DOHH2 (cell line): ENCODE measurements around the gene CTBP1.

Experiments
- H3F3A ChIP-seq: fragments of 200-600 bp; sonication (generic), shearing (Covaris generic); 2 replicates; pipeline ENCODE4 v1.6.0; 2016; ENCODE audit warnings: antibody characterized with exemption, mild to moderate bottlenecking; ENCODE audit not compliant: control insufficient read depth, insufficient read depth
- H3K27ac ChIP-seq: fragments of 200-600 bp; sonication (generic); 2 replicates; pipeline ENCODE4 v1.5.1; 2014; ENCODE audit warnings: low read depth, mild to moderate bottlenecking, low read length, moderate library complexity
- H3K27me3 ChIP-seq: fragments of 200-600 bp; sonication (generic); 2 replicates; pipeline ENCODE4 v1.6.1; 2014; ENCODE audit warnings: mild to moderate bottlenecking, low read length, mixed read lengths; ENCODE audit not compliant: control insufficient read depth
- H3K36me3 ChIP-seq: fragments of 200-600 bp; sonication (generic); 2 replicates; pipeline ENCODE4 v1.6.1; 2014; ENCODE audit warnings: mild to moderate bottlenecking, low read length, moderate library complexity, mixed read lengths; ENCODE audit not compliant: control insufficient read depth
- H3K4me1 ChIP-seq: fragments of 200-600 bp; sonication (generic); 2 replicates; pipeline ENCODE4 v1.6.1; 2014; ENCODE audit warnings: mild to moderate bottlenecking, low read length, mixed read lengths; ENCODE audit not compliant: control insufficient read depth
- H3K4me2 ChIP-seq: fragments of 200-600 bp; sonication (generic); 2 replicates; pipeline ENCODE4 v1.6.0; 2014; ENCODE audit warnings: mild to moderate bottlenecking, low read length, moderate library complexity
- H3K4me3 ChIP-seq: fragments of 200-600 bp; sonication (generic); 2 replicates; pipeline ENCODE4 v1.5.1; 2014; ENCODE audit warnings: mild to moderate bottlenecking, low read length, mixed read lengths
- H3K79me2 ChIP-seq: fragments of 200-600 bp; sonication (generic); 2 replicates; pipeline ENCODE4 v1.6.1; 2014; ENCODE audit warnings: mild to moderate bottlenecking, low read length, mixed read lengths; ENCODE audit not compliant: control insufficient read depth
- H3K9me2 ChIP-seq: fragments of 200-600 bp; sonication (generic); replicated peaks from 2 replicates; pipeline ENCODE4 v1.6.1; 2014; ENCODE audit warnings: mild to moderate bottlenecking, low read length, mixed read lengths; ENCODE audit not compliant: control insufficient read depth
- H3K9me3 ChIP-seq: fragments of 200-600 bp; sonication (generic); 2 replicates; pipeline ENCODE4 v1.6.1; 2014; ENCODE audit warnings: antibody characterized with exemption, low read length, mixed read lengths; ENCODE audit not compliant: control insufficient read depth, insufficient read depth
- H4K20me1 ChIP-seq: fragments of 200-600 bp; sonication (generic); 2 replicates; pipeline ENCODE4 v1.6.0; 2014; ENCODE audit warnings: low read depth, mild to moderate bottlenecking, antibody characterized with exemption, low read length, moderate library complexity; ENCODE audit not compliant: control insufficient read depth, insufficient read depth
- EZH2phosphoT487 ChIP-seq: fragments of 200-600 bp; sonication (generic); IDR thresholded peaks from 2 replicates; pipeline ENCODE4 v1.6.1; 2017; ENCODE audit warnings: borderline replicate concordance, mild to moderate bottlenecking, antibody characterized with exemption, low read length, moderate library complexity, mixed read lengths
- TF ChIP-seq, protein P1 (sequence below): fragments of 200-600 bp; sonication (generic); IDR thresholded peaks from one replicate; pipeline ENCODE4 v1.5.1; 2014; ENCODE audit warnings: antibody characterized with exemption, mild to moderate bottlenecking, low read depth, low read length; ENCODE audit not compliant: poor library complexity, severe bottlenecking

The CTBP1 gene

DNA sequence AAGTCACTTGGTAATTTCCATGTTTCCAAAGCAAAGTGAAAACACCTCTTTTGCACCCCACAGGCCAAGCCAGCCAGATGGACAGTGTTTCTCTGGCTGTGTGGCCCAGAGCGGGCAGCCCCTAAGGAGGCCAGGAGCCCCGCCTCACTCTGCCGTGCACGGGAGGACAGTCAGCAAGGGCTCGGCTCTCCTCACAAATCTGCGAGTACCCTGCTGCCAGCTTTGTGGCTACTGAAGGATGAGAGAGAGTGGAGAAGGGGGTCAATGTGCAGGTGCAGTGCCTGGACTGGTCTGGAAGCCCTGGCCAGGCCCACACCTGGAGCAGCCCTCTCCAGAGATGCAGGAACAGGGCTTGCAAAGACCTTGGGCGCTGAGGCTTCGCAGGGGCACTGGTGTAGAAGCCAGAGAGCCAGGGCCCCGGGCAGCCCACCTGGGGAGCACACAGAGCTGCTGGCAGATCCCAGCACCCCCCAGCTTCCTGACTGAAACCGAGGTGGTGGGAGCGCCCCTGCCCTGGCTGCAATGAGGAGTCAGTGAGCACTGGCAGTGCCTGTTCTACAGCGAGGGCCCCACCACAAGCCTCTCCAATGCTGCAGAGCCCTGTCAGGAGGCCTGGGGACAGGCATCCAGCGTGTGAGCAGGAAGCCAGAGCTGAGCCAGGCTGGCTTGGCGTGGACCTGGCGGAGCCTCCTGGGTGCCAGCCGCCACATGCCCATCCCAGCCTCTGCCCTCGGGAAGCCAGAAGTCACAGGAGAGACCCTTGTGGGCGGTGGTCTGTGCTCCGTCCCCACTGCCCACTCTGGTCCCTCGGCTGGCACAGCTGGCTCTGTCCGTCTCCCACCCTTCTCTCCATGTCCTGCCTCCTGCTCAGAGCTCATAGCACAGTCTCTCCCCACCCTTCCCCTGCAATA, 80.5 kb downstream of the CTBP1 start:
- H3K79me2 ChIP-seq = no peaks in the 10 kb centered on the region
- H4K20me1 ChIP-seq = no peaks in the 10 kb centered on the region
- H3K9me3 ChIP-seq = peaks cover 7% of the 10 kb centered on the region; the same call in 1 of the 2 replicates
- peaks cover 29% of the 10 kb centered on the region for H3K4me1 ChIP-seq
- TF ChIP-seq, protein P1, sequence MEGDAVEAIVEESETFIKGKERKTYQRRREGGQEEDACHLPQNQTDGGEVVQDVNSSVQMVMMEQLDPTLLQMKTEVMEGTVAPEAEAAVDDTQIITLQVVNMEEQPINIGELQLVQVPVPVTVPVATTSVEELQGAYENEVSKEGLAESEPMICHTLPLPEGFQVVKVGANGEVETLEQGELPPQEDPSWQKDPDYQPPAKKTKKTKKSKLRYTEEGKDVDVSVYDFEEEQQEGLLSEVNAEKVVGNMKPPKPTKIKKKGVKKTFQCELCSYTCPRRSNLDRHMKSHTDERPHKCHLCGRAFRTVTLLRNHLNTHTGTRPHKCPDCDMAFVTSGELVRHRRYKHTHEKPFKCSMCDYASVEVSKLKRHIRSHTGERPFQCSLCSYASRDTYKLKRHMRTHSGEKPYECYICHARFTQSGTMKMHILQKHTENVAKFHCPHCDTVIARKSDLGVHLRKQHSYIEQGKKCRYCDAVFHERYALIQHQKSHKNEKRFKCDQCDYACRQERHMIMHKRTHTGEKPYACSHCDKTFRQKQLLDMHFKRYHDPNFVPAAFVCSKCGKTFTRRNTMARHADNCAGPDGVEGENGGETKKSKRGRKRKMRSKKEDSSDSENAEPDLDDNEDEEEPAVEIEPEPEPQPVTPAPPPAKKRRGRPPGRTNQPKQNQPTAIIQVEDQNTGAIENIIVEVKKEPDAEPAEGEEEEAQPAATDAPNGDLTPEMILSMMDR = no peak
- TF ChIP-seq EZH2phosphoT487 = no peak
- no peak overlapping the region for H3K27ac ChIP-seq
- H3K4me3 ChIP-seq = peak overlapping the region; percentile 88
- peaks cover 3% of the 10 kb centered on the region for H3F3A ChIP-seq
- peak overlapping the region; percentile 98 for H3K4me2 ChIP-seq
- H3K9me2 ChIP-seq = no peaks in the 10 kb centered on the region
- no peaks in the 10 kb centered on the region for H3K27me3 ChIP-seq
- no peaks in the 10 kb centered on the region for H3K36me3 ChIP-seq

GRCh38 chr4:1167244-1167949, 81.5 kb downstream of the CTBP1 start:
- Histone ChIP-seq H3K4me3 (peak overlapping the region; percentile 88), H3K79me2 (no peaks in the 10 kb centered on the region), H3K9me2 (no peaks in the 10 kb centered on the region), H3K27me3 (no peaks in the 10 kb centered on the region), H3F3A (peaks cover 5% of the 10 kb centered on the region), H3K36me3 (no peaks in the 10 kb centered on the region), H3K9me3 (peaks cover 7% of the 10 kb centered on the region; the same call in 1 of the 2 replicates), H4K20me1 (no peaks in the 10 kb centered on the region), H3K27ac (peak overlapping the region; percentile 68), H3K4me1 (peaks cover 36% of the 10 kb centered on the region), H3K4me2 (peak overlapping the region; percentile 98)
- TF ChIP-seq EZH2phosphoT487 = no peak
- TF ChIP-seq, protein P1 = peak; percentile 92

GRCh38 chr4:1166509-1167243, 82.3 kb downstream of the CTBP1 start:
- TF ChIP-seq, protein P1 = no peak
- TF ChIP-seq EZH2phosphoT487 = no peak
- Histone ChIP-seq H3K27ac (no peak overlapping the region), H3K4me3 (peak overlapping the region; percentile 88), H4K20me1 (no peaks in the 10 kb centered on the region), H3K9me2 (no peaks in the 10 kb centered on the region), H3K9me3 (peaks cover 7% of the 10 kb centered on the region; the same call in 1 of the 2 replicates), H3K36me3 (no peaks in the 10 kb centered on the region), H3K4me1 (peaks cover 36% of the 10 kb centered on the region), H3F3A (peaks cover 5% of the 10 kb centered on the region), H3K27me3 (no peaks in the 10 kb centered on the region), H3K4me2 (peak overlapping the region; percentile 98), H3K79me2 (no peaks in the 10 kb centered on the region)
